ENCODE data around the gene CTXN1. TPM values are rescaled to one million over a fixed set of nuclear protein-coding genes. Genes with fewer than 3 reads are reported as not detected.

CTXN1 gene
- total and polyA plus RNA-seq, 2 donors (not counting 1 experiment from before 2014, with no cell fraction given): not detected

DNA sequence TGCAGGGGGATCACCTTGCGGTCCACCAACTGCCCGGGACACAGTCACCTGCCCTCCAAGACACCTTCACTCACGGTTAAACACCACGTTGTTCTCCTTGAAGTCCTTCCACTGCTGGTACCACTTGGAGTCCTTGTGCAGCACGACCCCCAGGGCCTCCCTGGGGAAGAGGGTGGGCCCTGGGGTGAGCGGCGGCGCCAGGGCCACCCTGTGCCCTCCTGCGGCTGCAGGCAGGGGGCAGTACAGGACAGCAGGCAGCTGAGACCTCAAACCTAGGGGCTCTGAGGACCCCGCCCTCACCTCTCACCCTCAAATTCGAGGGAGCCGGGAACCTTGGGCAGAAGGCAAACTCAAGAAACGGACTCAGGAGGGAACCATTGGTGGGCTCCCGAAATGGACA lies 7.5 kb upstream of the CTXN1 start:
- H2AFZ ChIP-seq (ENCODE audit: insufficient read depth, low read depth, low read length, poor library complexity, severe bottlenecking): no peak overlapping the region
- WGBS (ENCODE audit: insufficient coverage): 89% methylated on average over 12 of the region's 14 CpGs
- no peaks in the 10 kb centered on the region for H3K9me3 ChIP-seq (ENCODE audit: control extremely low read depth in 1 of 3, control insufficient read depth in 2 of 3, insufficient read depth in 1 of 3, low read length in 2 of 3)
- H3K9me3 Mint-ChIP-seq (ENCODE audit: insufficient read depth): no peaks in the 10 kb centered on the region
- no peak overlapping the region for H3K4me3 Mint-ChIP-seq
- no peak overlapping the region for H3K9ac ChIP-seq (ENCODE audit: low read length)
- ChIA-PET CTCF (no interaction called here), POLR2A (no interaction called here)
- DNase-seq: peak; percentile 26
- peaks cover 22% of the 10 kb centered on the region for H4K20me1 ChIP-seq (ENCODE audit: control insufficient read depth, insufficient read depth, low read length, poor library complexity, severe bottlenecking)
- peaks cover 2 to 63% of the 10 kb centered on the region in 2 experiments for H3K36me3 ChIP-seq (replicated peaks in 1 of 2; ENCODE audit: control extremely low read depth in 1 of 2, control insufficient read depth in 1 of 2, extremely low read depth in 1 of 2, insufficient read depth in 2 of 2, low read length in 1 of 2)
- H3K27me3 Mint-ChIP-seq: no peaks in the 10 kb centered on the region
- no peak overlapping the region for H3K27ac Mint-ChIP-seq
- H3K4me1 ChIP-seq (ENCODE audit: control insufficient read depth in 2 of 2, insufficient read depth in 2 of 2, low read length in 2 of 2): no peaks in the 10 kb centered on the region
- intact Hi-C loops (cut with micrococcal nuclease): no loop called here
- no peak overlapping the region for H3K4me3 ChIP-seq (ENCODE audit: control extremely low read depth in 1 of 5, extremely low read depth in 1 of 5, insufficient read depth in 1 of 5, low read depth in 2 of 5, low read length in 4 of 5)
- TF ChIP-seq EZH2 (IDR thresholded peaks at IDR 0.05; ENCODE audit: borderline replicate concordance, insufficient read depth, low read depth, low read length, poor library complexity, severe bottlenecking): no peak
- TF ChIP-seq, protein P1, sequence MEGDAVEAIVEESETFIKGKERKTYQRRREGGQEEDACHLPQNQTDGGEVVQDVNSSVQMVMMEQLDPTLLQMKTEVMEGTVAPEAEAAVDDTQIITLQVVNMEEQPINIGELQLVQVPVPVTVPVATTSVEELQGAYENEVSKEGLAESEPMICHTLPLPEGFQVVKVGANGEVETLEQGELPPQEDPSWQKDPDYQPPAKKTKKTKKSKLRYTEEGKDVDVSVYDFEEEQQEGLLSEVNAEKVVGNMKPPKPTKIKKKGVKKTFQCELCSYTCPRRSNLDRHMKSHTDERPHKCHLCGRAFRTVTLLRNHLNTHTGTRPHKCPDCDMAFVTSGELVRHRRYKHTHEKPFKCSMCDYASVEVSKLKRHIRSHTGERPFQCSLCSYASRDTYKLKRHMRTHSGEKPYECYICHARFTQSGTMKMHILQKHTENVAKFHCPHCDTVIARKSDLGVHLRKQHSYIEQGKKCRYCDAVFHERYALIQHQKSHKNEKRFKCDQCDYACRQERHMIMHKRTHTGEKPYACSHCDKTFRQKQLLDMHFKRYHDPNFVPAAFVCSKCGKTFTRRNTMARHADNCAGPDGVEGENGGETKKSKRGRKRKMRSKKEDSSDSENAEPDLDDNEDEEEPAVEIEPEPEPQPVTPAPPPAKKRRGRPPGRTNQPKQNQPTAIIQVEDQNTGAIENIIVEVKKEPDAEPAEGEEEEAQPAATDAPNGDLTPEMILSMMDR (IDR thresholded peaks at IDR 0.05): peak; percentile 24
- H3K79me2 ChIP-seq (ENCODE audit: control insufficient read depth, insufficient read depth, low read length): peaks cover 7% of the 10 kb centered on the region
- no peak overlapping the region for H3K27ac ChIP-seq (ENCODE audit: low read length in 2 of 2)
- H3K4me1 Mint-ChIP-seq: no peaks in the 10 kb centered on the region
- ATAC-seq (ENCODE audit: low read depth): no peak
- H3K27me3 ChIP-seq (replicated peaks in 1 of 4; ENCODE audit: control extremely low read depth in 1 of 4, control insufficient read depth in 3 of 4, insufficient read depth in 4 of 4, low read length in 3 of 4): no peaks in the 10 kb centered on the region
- no peak overlapping the region for H3K4me2 ChIP-seq (replicated peaks; ENCODE audit: low read depth, low read length, poor library complexity, severe bottlenecking)

DNA sequence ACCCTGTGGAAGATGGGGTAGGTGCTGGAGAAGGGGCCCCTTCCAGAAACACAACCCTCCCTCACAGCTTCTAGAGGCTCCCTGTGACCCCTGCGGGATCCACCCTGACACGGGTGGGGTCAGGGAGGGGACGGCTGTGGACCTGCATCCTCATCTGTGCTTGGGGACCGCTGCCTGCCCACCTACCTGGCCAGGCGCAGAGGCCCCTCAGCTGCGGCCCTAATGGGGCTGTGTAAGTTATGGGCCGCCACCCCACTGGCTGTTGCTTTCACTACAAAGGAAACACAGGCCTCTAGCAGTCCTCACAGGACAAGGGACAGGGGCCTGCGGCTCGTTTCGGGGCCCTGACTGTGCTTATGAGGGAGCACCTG lies 7.0 kb upstream of the CTXN1 start:
- Histone ChIP-seq H3K4me2 (replicated peaks; ENCODE audit: low read depth, low read length, poor library complexity, severe bottlenecking) (no peak overlapping the region), H3K9ac (ENCODE audit: low read length) (no peak overlapping the region), H3K79me2 (ENCODE audit: control insufficient read depth, insufficient read depth, low read length) (peaks cover 6% of the 10 kb centered on the region), H3K27ac (ENCODE audit: low read length in 2 of 2) (no peak overlapping the region), H3K4me1 (ENCODE audit: control insufficient read depth in 2 of 2, insufficient read depth in 2 of 2, low read length in 2 of 2) (no peaks in the 10 kb centered on the region), H4K20me1 (ENCODE audit: control insufficient read depth, insufficient read depth, low read length, poor library complexity, severe bottlenecking) (peaks cover 22% of the 10 kb centered on the region), H2AFZ (ENCODE audit: insufficient read depth, low read depth, low read length, poor library complexity, severe bottlenecking) (no peak overlapping the region), H3K27me3 (replicated peaks in 1 of 4; ENCODE audit: control extremely low read depth in 1 of 4, control insufficient read depth in 3 of 4, insufficient read depth in 4 of 4, low read length in 3 of 4) (no peaks in the 10 kb centered on the region), H3K36me3 (replicated peaks in 1 of 2; ENCODE audit: control extremely low read depth in 1 of 2, control insufficient read depth in 1 of 2, extremely low read depth in 1 of 2, insufficient read depth in 2 of 2, low read length in 1 of 2) (peaks cover 2 to 61% of the 10 kb centered on the region in 2 experiments), H3K4me3 (ENCODE audit: control extremely low read depth in 1 of 5, extremely low read depth in 1 of 5, insufficient read depth in 1 of 5, low read depth in 2 of 5, low read length in 4 of 5) (no peak overlapping the region), H3K9me3 (ENCODE audit: control extremely low read depth in 1 of 3, control insufficient read depth in 2 of 3, insufficient read depth in 1 of 3, low read length in 2 of 3) (no peaks in the 10 kb centered on the region)
- Mint-ChIP-seq H3K4me1 (no peaks in the 10 kb centered on the region), H3K9me3 (ENCODE audit: insufficient read depth) (no peaks in the 10 kb centered on the region), H3K27me3 (no peaks in the 10 kb centered on the region), H3K4me3 (no peak overlapping the region), H3K27ac (no peak overlapping the region)
- ChIA-PET CTCF (no interaction called here), POLR2A (no interaction called here)
- peak; percentile 13 for DNase-seq
- TF ChIP-seq, protein P1 (IDR thresholded peaks at IDR 0.05): no peak
- no peak for TF ChIP-seq EZH2 (IDR thresholded peaks at IDR 0.05; ENCODE audit: borderline replicate concordance, insufficient read depth, low read depth, low read length, poor library complexity, severe bottlenecking)
- ATAC-seq (ENCODE audit: low read depth): no peak
- intact Hi-C loops (cut with micrococcal nuclease): no loop called here
- 96% methylated on average over 5 of the region's 10 CpGs for WGBS (ENCODE audit: insufficient coverage)
